Epithelial cell of esophagus (primary cell): ENCODE data around the gene NBAS.
A peak's percentile ranks its signal among the peaks of the same experiment; 100 is the strongest.

Experiments used
- DNase-seq: peaks from one replicate; pipeline ENCODE4 v3.0.0; 2010; ENCODE audit warnings: low read depth
- H3K4me3 ChIP-seq: 2 replicates; pipeline ENCODE4 v1.5.1; 2011; ENCODE audit warnings: mild to moderate bottlenecking, low read length, control low read depth
- TF ChIP-seq, protein P1 (sequence below): IDR thresholded peaks from 2 replicates; pipeline ENCODE4 v1.5.1; 2011; ENCODE audit warnings: low read depth, mild to moderate bottlenecking, low read length, control low read depth, inconsistent platforms; ENCODE audit not compliant: insufficient read depth; ENCODE audit errors: missing control alignments

NBAS gene

DNA sequence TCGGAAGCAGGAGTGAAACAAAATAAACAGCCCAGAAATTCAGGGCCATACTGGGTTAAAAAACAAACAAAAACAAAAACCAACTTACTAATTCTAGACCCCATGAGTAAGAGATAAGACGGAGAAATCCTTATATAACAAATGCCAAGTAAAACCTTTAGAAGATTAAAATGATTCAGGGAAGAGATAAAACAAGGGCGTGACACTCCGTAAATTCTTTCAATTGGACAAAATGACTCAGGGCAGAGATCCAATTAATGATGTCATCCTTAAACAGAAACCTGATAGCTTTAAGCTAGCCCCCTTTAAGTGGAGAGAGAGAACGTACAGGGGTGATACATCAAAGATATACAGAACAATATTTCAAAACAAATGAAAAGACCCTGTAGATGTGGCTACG lies 317.4 kb downstream of the NBAS start:
- DNase-seq: peak; percentile 40
- H3K4me3 ChIP-seq: no peak overlapping the region
- TF ChIP-seq, protein P1, sequence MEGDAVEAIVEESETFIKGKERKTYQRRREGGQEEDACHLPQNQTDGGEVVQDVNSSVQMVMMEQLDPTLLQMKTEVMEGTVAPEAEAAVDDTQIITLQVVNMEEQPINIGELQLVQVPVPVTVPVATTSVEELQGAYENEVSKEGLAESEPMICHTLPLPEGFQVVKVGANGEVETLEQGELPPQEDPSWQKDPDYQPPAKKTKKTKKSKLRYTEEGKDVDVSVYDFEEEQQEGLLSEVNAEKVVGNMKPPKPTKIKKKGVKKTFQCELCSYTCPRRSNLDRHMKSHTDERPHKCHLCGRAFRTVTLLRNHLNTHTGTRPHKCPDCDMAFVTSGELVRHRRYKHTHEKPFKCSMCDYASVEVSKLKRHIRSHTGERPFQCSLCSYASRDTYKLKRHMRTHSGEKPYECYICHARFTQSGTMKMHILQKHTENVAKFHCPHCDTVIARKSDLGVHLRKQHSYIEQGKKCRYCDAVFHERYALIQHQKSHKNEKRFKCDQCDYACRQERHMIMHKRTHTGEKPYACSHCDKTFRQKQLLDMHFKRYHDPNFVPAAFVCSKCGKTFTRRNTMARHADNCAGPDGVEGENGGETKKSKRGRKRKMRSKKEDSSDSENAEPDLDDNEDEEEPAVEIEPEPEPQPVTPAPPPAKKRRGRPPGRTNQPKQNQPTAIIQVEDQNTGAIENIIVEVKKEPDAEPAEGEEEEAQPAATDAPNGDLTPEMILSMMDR: no peak

DNA sequence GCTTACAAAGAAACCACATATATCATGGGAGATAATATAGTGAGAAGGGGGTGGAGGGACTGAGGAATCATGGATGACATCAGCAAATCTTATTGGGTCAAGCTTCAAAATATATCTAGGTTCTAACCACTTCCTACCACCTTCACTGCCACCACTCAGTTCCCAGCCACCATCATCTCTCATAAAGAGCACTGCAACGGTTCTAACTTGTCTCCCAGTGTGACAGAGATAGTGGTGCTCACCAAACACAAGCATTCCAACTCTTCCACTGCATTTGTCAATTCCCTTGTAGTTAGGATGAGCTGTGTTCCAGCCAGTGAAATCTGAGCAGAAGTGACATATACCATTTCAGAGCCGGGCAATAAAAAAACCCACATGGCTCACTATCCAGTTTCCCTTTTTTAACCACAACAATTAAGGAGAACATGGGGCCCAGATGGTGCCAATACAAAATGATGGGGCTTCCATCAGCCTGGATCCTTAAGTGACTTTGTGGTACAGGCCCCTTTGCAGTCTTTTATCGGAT lies 318.1 kb downstream of the NBAS start:
- DNase-seq: no peak
- TF ChIP-seq, protein P1: no peak
- no peak overlapping the region for H3K4me3 ChIP-seq

DNA sequence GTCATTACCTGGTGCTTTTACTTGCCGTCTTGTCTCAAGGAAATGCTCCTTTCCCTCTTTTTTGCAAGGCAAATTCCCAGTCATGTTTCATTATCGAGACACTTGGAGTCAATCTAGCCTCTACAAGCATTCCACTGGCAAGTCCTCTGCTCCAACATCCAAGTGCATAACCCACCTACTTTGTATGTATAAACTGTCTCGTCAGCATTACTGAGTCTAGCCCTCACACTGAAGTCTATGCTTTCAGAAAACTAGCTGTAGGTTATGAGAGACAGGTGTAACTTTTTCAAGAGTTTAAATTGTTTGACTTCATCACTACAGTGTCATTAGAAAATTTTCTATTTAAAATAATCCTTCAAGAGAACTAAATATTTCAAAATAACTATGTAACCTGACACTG lies 319.2 kb downstream of the NBAS start:
- H3K4me3 ChIP-seq: no peak overlapping the region
- no peak for DNase-seq
- TF ChIP-seq, protein P1: no peak

DNA sequence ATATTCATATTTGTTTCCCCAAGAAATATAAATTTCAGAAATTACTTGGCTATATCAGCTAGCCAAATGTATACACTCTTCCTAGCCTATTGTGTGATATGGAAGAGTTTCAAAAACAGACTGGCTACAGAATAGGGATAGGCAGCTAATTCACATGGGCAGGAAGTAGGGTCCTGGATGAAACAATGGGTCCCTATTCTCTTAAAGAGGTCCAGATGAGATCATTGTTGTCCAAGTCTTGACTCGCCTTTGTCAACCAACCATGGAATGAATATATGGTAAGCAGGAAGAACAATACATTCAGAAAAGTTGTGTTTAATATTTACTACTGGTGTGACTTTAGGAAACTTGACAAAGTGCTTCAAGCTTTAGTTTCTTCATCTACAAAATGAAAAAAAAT lies 319.9 kb downstream of the NBAS start:
- TF ChIP-seq, protein P1: no peak
- peak; percentile 57 for DNase-seq

DNA sequence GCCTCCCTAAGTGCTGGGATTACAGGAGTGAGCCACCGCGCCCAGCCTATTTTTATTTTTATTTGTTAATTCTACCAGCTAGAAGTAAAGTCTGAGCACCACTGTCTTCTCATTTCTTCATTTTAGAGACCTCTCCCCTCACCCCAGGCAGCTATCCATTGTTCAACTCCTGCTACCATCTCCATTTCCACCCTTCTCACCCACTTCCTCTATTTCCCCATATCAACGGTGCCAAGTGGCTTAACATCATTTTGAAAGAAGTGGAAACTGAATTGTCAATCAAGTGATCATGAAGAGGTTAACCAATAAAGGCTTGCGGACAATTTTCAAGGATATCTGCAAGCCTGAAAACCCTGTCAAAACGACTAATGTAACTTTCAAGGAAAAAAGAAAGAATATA lies 323.1 kb downstream of the NBAS start:
- TF ChIP-seq, protein P1: no peak
- no peak overlapping the region for H3K4me3 ChIP-seq
- DNase-seq: no peak

More for the DNA sequence above, 319.9 kb downstream of the NBAS start:
- H3K4me3 ChIP-seq: no peak overlapping the region

DNA sequence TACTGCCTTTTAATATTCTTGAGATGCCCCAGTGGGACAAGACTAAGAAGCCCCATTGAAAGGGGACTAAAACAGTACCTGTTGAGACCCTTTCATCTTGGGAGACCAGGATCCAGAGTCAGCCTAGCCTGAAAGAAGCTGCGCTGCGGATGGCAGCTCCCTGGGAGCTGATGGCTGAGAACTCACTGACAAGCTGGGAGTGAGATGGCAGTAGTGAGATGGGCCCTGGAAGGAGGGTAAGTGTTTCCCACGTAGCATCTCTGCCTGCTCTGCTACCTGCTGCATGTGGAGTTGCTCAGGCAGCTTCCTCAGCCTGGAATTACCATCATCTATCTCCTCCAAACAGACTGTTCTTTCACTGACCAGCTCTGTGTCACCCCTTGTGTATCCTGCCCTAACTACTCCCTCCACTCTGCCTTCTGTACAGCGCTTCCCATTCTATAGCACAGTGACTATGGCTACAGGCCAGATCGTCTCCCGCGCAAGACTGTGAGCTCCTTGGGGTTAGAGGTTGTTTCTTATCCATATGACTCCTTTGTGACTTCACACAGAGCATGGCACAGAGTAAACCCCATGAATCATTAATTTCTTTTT lies 330.4 kb downstream of the NBAS start:
- no peak for DNase-seq
- TF ChIP-seq, protein P1: no peak

DNA sequence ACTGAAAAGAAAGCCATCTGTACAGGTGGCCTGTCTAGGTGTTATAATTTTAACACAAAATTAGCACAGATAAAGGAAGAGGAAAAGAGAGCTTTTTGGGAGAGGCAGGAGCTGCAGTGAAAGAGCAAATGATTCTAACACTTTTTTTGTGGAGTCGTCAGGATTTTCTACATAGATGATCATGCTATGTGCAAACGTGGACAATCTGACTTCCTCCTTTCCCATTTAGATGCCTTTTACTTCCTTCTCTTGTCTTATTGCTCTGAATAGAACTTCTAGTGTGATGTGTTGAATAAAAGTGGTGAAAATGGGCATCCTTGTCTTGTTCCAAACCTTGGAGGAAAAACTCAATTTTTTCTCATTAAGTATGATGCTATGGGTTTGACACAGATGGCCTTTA lies 334.5 kb downstream of the NBAS start:
- TF ChIP-seq, protein P1: no peak
- no peak overlapping the region for H3K4me3 ChIP-seq
- no peak for DNase-seq

More for the DNA sequence above, 330.4 kb downstream of the NBAS start:
- no peak overlapping the region for H3K4me3 ChIP-seq
